Activated naive CD4-positive, alpha-beta T cell treated with anti-CD3 and anti-CD28 coated beads for 36 hours (primary cell): Measurements from ENCODE around the gene C1orf174. TPM values are rescaled to one million over a fixed set of nuclear protein-coding genes. Genes with fewer than 3 reads are reported as not detected.

Experiments used
- CTCF ChIA-PET: fragments of 350-600 bp; sonication (Branson Sonifier 250); formaldehyde crosslinking; loops from one replicate; lab custom pipeline; 2021; ENCODE audit warnings: antibody characterized with exemption; lab: Charles Lee
- DNase-seq: peaks from one replicate; pipeline ENCODE4 v3.0.0-alpha.2; 2020
- H3K27ac Mint-ChIP-seq: one replicate; pipeline ENCODE4 v1.8.0; 2021; ENCODE audit warnings: mild to moderate bottlenecking, mixed read lengths
- H3K27me3 Mint-ChIP-seq: one replicate; pipeline ENCODE4 v1.8.0; 2021; ENCODE audit warnings: low read depth, mixed read lengths
- H3K36me3 Mint-ChIP-seq: one replicate; pipeline ENCODE4 v1.8.0; 2021; ENCODE audit warnings: low read depth, mixed read lengths
- H3K4me1 Mint-ChIP-seq: one replicate; pipeline ENCODE4 v1.8.0; 2021; ENCODE audit warnings: low read depth, mixed read lengths
- H3K4me3 Mint-ChIP-seq: one replicate; pipeline ENCODE4 v1.8.0; 2021; ENCODE audit warnings: mild to moderate bottlenecking, moderate library complexity, mixed read lengths
- H3K9me3 Mint-ChIP-seq: one replicate; pipeline ENCODE4 v1.8.0; 2021; ENCODE audit warnings: mixed read lengths
- intact Hi-C: fragments of 100-400 bp; cut with micrococcal nuclease; formaldehyde crosslinking; loops from one replicate; pipeline ENCODE4 v1.15.1; 2023
- total RNA-seq, 2 experiments: library from RNA; stranded (reverse); gene quantifications; one replicate each; pipeline ENCODE4 v1.2.3, GENCODE V29; 2021

C1orf174 gene
- total RNA-seq, 2 experiments from 2014 or later = 29.5 to 30.6 TPM

DNA sequence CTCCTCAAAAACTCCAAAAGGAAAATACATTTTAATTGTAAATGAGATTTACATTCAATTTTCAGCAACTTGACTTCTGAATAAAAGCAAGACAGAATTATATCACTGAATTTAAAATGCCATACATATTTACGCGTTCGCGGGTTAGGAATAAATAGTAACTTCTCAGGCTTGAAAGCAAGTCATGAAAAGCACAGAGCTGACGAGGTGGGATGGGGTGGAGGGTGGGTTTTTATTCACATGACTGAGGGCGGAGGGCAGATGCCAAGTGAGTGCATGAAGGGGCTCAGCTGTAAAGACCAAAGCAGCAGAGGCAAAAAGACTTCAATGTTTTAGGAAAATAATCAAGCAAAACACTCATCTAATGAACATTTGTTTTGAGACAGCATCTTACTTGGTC, 48.8 kb downstream of the C1orf174 start:
- peaks cover 15% of the 10 kb centered on the region for H3K4me1 Mint-ChIP-seq
- intact Hi-C loops = no loop called here
- no peak overlapping the region for H3K27ac Mint-ChIP-seq
- H3K36me3 Mint-ChIP-seq = peaks cover 18% of the 10 kb centered on the region
- no peaks in the 10 kb centered on the region for H3K27me3 Mint-ChIP-seq
- no peak for DNase-seq
- CTCF ChIA-PET = no interaction called here
- H3K9me3 Mint-ChIP-seq = no peaks in the 10 kb centered on the region
- H3K4me3 Mint-ChIP-seq = no peak overlapping the region

DNA sequence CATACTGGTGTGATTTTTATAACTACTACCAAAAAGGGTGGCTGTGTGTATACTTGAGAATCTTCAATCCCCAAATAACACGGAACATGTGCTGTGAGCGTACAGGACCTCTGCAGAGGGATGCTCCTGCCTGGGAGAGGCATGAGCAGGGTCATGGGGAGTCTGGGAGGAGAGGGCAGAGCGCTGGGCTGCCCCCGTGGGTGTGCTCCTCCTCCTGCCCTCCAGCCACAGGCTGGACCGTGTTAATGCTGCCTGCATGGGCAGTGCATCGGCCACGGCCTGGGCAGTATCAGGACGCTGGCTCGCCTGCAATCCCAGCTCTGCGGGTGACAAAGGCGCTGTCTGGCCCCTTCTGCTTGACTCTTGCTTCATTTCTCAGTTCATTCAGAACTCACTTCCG, 49.2 kb downstream of the C1orf174 start:
- no peak for DNase-seq
- Mint-ChIP-seq H3K4me3 (no peak overlapping the region), H3K36me3 (peaks cover 18% of the 10 kb centered on the region), H3K4me1 (peaks cover 10% of the 10 kb centered on the region), H3K27me3 (no peaks in the 10 kb centered on the region), H3K27ac (no peak overlapping the region), H3K9me3 (no peaks in the 10 kb centered on the region)
- CTCF ChIA-PET = no interaction called here
- intact Hi-C loops = no loop called here

DNA sequence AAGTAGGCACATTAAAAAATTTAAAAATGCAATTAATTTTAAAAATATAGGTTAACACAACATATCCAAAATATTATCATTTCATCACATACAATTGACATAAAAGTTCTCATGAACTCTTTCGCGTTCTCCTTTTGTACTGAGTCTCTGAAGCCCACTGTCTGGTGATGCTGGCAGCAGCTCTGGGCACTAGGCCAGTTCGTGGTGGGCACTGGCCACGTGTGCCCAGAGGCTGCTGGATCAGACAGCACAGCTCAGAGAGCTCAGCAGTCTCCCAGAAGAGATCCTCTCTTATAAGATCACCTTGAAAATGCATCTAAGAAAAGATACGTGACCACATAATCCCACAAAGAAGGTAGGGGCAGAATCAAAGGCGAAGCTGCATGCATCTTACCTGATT, 53.0 kb downstream of the C1orf174 start:
- Mint-ChIP-seq H3K27me3 (no peaks in the 10 kb centered on the region), H3K4me1 (no peaks in the 10 kb centered on the region), H3K27ac (no peak overlapping the region), H3K9me3 (no peaks in the 10 kb centered on the region), H3K4me3 (no peak overlapping the region), H3K36me3 (peaks cover 34% of the 10 kb centered on the region)
- CTCF ChIA-PET = no interaction called here
- intact Hi-C loops = no loop called here
- DNase-seq = no peak

GRCh38 chr1:3846541-3846940, 53.5 kb downstream of the C1orf174 start:
- no peak for DNase-seq
- intact Hi-C loops = no loop called here

DNA sequence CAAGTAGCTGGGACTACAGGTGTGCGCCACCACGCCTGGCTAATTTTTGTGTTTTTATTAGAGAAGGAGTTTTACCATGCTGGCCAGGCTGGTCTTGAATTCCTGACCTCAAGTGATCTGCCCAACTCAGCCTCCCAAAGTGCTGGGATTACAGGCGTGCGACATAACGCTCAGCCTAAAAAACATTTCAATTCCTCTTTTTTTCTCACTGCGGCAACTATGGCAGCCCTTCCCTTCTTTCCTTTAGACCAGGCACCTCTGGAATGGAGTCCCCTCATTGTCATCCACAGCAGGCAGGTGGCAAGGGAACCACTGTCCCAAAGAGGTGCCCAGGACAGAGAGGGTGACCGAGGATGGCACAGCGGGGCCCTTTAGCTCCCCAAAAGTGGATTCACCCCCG, 57.2 kb downstream of the C1orf174 start:
- Mint-ChIP-seq H3K27ac (no peak overlapping the region), H3K4me1 (no peaks in the 10 kb centered on the region), H3K4me3 (no peak overlapping the region), H3K27me3 (no peaks in the 10 kb centered on the region), H3K36me3 (peaks cover 49% of the 10 kb centered on the region), H3K9me3 (no peaks in the 10 kb centered on the region)
- DNase-seq = no peak
- intact Hi-C loops = no loop called here
- CTCF ChIA-PET = no interaction called here

More at GRCh38 chr1:3846541-3846940, 53.5 kb downstream of the C1orf174 start:
- CTCF ChIA-PET = interaction anchor here (0.6 to 0.7 kb wide), 2 partner anchors 66 to 789 kb away, joined by 3 to 4 read pairs; no protein-coding TSS in a partner anchor
- Mint-ChIP-seq H3K9me3 (no peaks in the 10 kb centered on the region), H3K4me1 (no peaks in the 10 kb centered on the region), H3K4me3 (no peak overlapping the region), H3K27ac (no peak overlapping the region), H3K36me3 (peaks cover 34% of the 10 kb centered on the region), H3K27me3 (no peaks in the 10 kb centered on the region)

DNA sequence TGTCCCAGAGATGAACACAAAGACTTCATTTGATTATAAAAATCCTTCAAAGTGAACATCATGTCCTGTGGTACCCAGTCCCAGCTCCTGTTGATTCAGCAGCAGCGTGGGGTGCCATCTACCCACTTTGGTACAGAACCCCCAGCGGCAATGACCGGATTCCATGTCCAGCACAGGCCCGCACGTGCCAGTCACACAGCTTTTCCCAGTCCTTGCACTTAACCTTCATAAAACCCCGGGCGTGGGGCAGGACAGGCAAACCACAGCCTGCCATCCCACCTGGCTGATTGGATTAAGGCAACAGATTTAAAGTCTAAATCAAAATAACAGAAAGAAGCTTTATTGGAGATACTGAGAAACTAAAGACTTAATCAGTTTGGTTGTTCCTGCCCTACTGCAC, 58.6 kb downstream of the C1orf174 start:
- Mint-ChIP-seq H3K36me3 (peaks cover 57% of the 10 kb centered on the region), H3K4me1 (no peaks in the 10 kb centered on the region), H3K9me3 (peaks cover 6% of the 10 kb centered on the region), H3K4me3 (no peak overlapping the region), H3K27me3 (no peaks in the 10 kb centered on the region), H3K27ac (no peak overlapping the region)
- CTCF ChIA-PET = interaction anchor here (0.8 kb wide), 1 partner anchor 15 kb away, joined by 3 read pairs; no protein-coding TSS in a partner anchor
- DNase-seq = no peak
- intact Hi-C loops = no loop called here

Other genes with a start within 250 kb of the C1orf174 start
- gene TP73, start 247.8 kb downstream of the C1orf174 start, total RNA-seq = under 1 TPM; 0.20 to 0.43 TPM
- gene CCDC27, start 147.8 kb downstream of the C1orf174 start, total RNA-seq = not detected
- gene SMIM1, start 127.5 kb downstream of the C1orf174 start, total RNA-seq = 1 to 10 TPM in 1 of 2 experiments, under 1 TPM in 1; 0.83 to 2.0 TPM
- gene LRRC47, start 103.8 kb downstream of the C1orf174 start, total RNA-seq = 10 to 100 TPM; 22.0 to 23.9 TPM
- 10 to 100 TPM; 25.4 to 27.3 TPM for gene CEP104, start 43.1 kb downstream of the C1orf174 start, total RNA-seq
- gene DFFB, start 42.8 kb downstream of the C1orf174 start, total RNA-seq = 1 to 10 TPM; 6.3 to 6.5 TPM